Ascending aorta (tissue), 2 donors: ENCODE measurements around the gene STIM1. TPM values are rescaled to one million over a fixed set of nuclear protein-coding genes. Genes with fewer than 3 reads are reported as not detected.

Experiments
- DNase-seq, 2 donors: peaks; one replicate each; pipeline ENCODE4 v3.0.0-alpha.2; 2019; ENCODE audit warnings: low spot score in 2 of 2
- H3K27ac ChIP-seq, 2 donors: fragments of 200-600 bp; sonication (generic); one replicate each; pipeline ENCODE4 v1.5.1; 2016 to 2017; ENCODE audit warnings: mild to moderate bottlenecking in 1 of 2
- H3K27me3 ChIP-seq: fragments of 200-600 bp; sonication (generic); one replicate; pipeline ENCODE4 v1.5.1; 2017
- H3K36me3 ChIP-seq, 2 donors: fragments of 200-600 bp; sonication (generic); one replicate each; pipeline ENCODE4 v1.5.1; 2016
- H3K4me1 ChIP-seq, 2 donors: fragments of 200-600 bp; sonication (generic); one replicate each; pipeline ENCODE4 v1.5.1; 2016 to 2017; ENCODE audit warnings: mild to moderate bottlenecking in 1 of 2
- H3K4me3 ChIP-seq, 2 donors: fragments of 200-600 bp; sonication (generic); one replicate each; pipeline ENCODE4 v1.5.1; 2016 to 2017; ENCODE audit warnings: mild to moderate bottlenecking in 1 of 2
- H3K9me3 ChIP-seq, 2 donors: fragments of 200-600 bp; sonication (generic); one replicate each; pipeline ENCODE4 v1.5.1; 2016
- intact Hi-C: fragments of 100-400 bp; cut with DNase I; formaldehyde crosslinking; loops from one replicate; pipeline ENCODE4 v1.15.1; 2023
- total RNA-seq: library from RNA; depleted of rRNA; stranded (reverse); fragments of >200 nt; gene quantifications from one replicate; pipeline ENCODE4 v1.1.0, GENCODE V29; 2016
- TF ChIP-seq, protein P1 (sequence below), 3 experiments: fragments of 200-600 bp in 2 of 3; fragments of 450-650 bp in 1 of 3; sonication (generic) in 2 of 3; IDR thresholded peaks; one replicate each; pipeline ENCODE4 v1.5.1; 2016 to 2019; ENCODE audit warnings: antibody characterized with exemption in 3 of 3, mild to moderate bottlenecking in 1 of 3, moderate library complexity in 1 of 3

The STIM1 gene
- total RNA-seq, 1 donor from 2014 or later: 48.1 TPM

DNA sequence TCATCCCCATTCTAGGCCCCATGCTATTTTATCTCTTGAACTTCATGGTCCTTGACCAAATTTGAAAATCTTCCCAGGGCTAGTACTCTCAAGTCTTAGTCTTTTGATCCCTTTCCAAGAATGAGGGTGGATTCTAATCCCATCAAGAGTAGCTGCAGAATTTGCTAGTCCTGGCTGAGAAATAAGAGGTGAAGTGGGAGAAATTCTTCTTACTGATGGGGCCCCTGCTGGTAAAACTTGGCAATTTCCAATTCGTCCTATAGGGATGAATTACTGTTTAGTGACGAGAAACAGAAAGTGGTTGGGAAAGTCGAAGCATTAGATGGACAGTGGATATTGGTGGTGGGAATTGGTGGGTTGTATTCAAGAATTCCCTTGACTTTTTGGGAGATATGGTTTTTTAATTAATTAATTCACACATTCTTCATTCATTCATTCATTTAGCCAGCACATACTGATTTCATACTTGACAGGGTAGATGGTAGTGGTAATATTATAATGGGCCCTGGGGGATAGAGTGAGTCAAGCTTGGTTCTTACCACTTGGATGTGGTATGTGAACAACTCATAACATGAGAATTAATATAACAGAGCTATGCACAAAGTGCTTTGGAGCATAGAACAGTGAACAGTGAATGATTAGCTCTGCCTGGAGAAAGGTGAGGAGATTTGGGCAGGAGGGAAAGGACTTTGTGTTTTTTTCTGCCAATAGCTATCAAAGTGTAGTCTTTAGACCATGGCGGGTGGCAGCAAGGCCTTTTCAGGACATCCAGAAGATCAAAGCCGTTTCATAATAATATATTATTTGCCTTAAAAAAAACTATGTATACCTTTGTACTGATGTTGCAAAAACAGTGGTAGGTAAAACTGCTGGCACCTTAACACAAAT is 103.8 kb downstream of the STIM1 start:
- intact Hi-C loops: no loop called here
- H3K27ac ChIP-seq: no peak overlapping the region
- no peaks in the 10 kb centered on the region for H3K27me3 ChIP-seq
- no peak for DNase-seq
- peaks cover 0 to 7% of the 10 kb centered on the region in 2 donors for H3K4me1 ChIP-seq
- H3K9me3 ChIP-seq: no peaks in the 10 kb centered on the region
- no peak overlapping the region for H3K4me3 ChIP-seq
- TF ChIP-seq, protein P1, sequence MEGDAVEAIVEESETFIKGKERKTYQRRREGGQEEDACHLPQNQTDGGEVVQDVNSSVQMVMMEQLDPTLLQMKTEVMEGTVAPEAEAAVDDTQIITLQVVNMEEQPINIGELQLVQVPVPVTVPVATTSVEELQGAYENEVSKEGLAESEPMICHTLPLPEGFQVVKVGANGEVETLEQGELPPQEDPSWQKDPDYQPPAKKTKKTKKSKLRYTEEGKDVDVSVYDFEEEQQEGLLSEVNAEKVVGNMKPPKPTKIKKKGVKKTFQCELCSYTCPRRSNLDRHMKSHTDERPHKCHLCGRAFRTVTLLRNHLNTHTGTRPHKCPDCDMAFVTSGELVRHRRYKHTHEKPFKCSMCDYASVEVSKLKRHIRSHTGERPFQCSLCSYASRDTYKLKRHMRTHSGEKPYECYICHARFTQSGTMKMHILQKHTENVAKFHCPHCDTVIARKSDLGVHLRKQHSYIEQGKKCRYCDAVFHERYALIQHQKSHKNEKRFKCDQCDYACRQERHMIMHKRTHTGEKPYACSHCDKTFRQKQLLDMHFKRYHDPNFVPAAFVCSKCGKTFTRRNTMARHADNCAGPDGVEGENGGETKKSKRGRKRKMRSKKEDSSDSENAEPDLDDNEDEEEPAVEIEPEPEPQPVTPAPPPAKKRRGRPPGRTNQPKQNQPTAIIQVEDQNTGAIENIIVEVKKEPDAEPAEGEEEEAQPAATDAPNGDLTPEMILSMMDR (IDR thresholded peaks at IDR 0.05): no peak
- H3K36me3 ChIP-seq: no peaks in the 10 kb centered on the region

DNA sequence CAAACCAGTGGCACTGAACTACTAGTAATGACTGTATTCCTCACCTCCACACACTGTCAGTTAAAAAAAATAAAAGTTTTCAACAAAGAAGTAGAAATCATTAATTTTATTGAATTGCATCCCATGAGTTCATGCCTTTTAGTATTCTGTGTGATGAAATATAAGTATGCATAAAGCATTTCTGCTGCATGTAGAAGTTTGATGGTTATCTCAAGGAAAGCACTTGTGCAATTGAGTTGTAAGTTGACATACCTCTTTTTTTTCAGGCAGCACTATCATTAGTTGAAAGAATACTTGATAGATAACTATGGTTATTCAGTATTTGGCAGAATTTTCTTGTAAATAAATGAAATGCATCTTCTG is 104.4 kb downstream of the STIM1 start:
- no peak for DNase-seq
- intact Hi-C loops: no loop called here
- Histone ChIP-seq H3K4me3 (no peak overlapping the region), H3K27me3 (no peaks in the 10 kb centered on the region), H3K4me1 (peaks cover 0 to 7% of the 10 kb centered on the region in 2 donors), H3K36me3 (no peaks in the 10 kb centered on the region), H3K27ac (no peak overlapping the region), H3K9me3 (no peaks in the 10 kb centered on the region)
- TF ChIP-seq, protein P1 (IDR thresholded peaks at IDR 0.05): no peak

DNA sequence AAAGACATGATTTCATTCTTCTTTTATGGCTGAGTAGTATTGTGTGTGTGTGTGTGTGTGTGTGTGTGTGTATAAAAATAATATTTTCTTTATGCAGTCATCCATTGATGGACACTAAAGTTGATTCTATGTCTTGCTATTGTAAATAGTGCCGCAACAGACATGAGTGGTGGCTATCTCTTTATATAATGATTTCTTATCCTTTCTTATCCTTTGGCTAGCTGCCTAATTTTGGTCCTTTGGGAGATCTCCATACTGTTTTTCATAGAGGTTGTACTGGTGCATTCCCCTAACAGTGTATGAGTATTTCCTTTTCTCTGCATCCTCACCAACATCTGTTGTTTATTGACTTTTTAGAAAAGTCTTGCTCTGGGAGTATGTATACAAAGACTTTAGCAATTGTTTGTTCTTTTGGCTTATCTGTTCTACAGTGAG is 107.0 kb downstream of the STIM1 start:
- H3K27me3 ChIP-seq: no peaks in the 10 kb centered on the region
- peaks cover 0 to 1% of the 10 kb centered on the region in 2 donors for H3K36me3 ChIP-seq
- no peaks in the 10 kb centered on the region for H3K9me3 ChIP-seq
- DNase-seq: no peak
- TF ChIP-seq, protein P1 (IDR thresholded peaks at IDR 0.05): no peak
- no peak overlapping the region for H3K4me3 ChIP-seq
- intact Hi-C loops: no loop called here
- H3K4me1 ChIP-seq: peaks cover 0 to 7% of the 10 kb centered on the region in 2 donors
- no peak overlapping the region for H3K27ac ChIP-seq

DNA sequence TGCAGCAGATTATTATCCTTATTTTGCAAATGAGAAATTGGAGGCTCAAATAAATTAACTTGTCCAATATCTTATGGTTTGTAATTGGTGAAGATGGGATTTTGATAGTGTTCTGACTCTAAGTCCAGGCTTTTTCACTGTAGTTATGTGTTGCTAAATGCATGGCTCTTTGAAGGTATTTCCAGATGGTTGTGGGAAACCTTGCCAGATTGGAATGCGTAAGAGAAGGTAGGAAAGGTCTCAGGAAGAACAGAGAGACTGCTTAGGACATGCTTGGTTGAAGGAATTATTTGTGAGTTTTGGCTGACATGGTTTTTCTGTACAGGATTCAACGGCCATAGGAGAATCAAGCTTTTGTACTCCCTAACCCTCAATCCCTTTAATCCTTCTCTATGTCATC is 108.6 kb downstream of the STIM1 start:
- no peaks in the 10 kb centered on the region for H3K27me3 ChIP-seq
- intact Hi-C loops: no loop called here
- no peak overlapping the region for H3K4me3 ChIP-seq
- no peaks in the 10 kb centered on the region for H3K9me3 ChIP-seq
- peaks cover 0 to 5% of the 10 kb centered on the region in 2 donors for H3K4me1 ChIP-seq
- DNase-seq: no peak
- H3K27ac ChIP-seq: no peak overlapping the region
- TF ChIP-seq, protein P1 (IDR thresholded peaks at IDR 0.05): no peak
- H3K36me3 ChIP-seq: peaks cover 6 to 7% of the 10 kb centered on the region in 2 donors

DNA sequence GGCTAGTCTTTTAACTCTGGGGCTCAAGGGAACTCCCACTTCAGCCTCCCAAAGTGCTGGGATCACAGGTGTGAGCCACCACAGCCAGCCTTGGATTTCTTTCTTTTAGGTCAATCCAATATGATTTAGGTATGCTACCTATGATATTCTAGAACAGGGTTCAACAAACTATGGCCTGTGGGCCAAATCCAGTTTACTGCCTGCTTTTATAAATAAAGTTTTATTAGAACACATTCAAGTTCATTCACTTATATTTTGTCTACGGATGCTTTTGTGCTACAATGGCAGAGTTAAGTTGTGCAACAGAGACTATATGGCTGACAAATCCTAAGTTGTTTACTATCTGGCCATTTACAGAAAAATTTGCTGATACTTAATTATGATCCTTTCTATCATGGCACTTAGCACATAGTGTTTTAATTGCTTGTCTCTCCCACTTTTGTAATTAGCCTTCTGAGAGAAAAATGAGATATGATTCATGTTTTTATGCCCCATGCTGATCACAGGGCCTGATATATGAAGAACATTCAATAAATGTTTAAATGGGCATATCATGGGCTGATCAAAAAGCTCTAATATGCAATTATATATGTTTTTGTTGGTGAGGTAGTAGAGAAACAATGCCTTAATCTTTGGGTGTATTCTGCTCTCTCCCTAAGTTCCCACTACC is 109.6 kb downstream of the STIM1 start:
- Histone ChIP-seq H3K4me3 (no peak overlapping the region), H3K27ac (no peak overlapping the region), H3K9me3 (no peaks in the 10 kb centered on the region), H3K4me1 (peaks cover 0 to 3% of the 10 kb centered on the region in 2 donors), H3K36me3 (peaks cover 6 to 7% of the 10 kb centered on the region in 2 donors), H3K27me3 (no peaks in the 10 kb centered on the region)
- TF ChIP-seq, protein P1 (IDR thresholded peaks at IDR 0.05): no peak
- no peak for DNase-seq
- intact Hi-C loops: no loop called here
